HuH-7.5 (cell line): ENCODE data around the gene KMT2D.

ENCODE experiments used
- DNase-seq: peaks from one replicate; pipeline ENCODE4 v3.0.0; 2011; ENCODE audit warnings: low spot score

Gene KMT2D

GRCh38 chr12:49051777-49052438 lies 8.7 kb downstream of the KMT2D start:
- no peak for DNase-seq

GRCh38 chr12:49051373-49051764 lies 9.2 kb downstream of the KMT2D start:
- DNase-seq = no peak

GRCh38 chr12:49050507-49051372 lies 9.9 kb downstream of the KMT2D start:
- no peak for DNase-seq

- no peak for DNase-seq
Measured at GRCh38 chr12:49049566-49050224, 10.9 kb downstream of the KMT2D start.

- no peak for DNase-seq
Measured at GRCh38 chr12:49048953-49049352, 11.6 kb downstream of the KMT2D start.

GRCh38 chr12:49046129-49046895 lies 14.3 kb downstream of the KMT2D start:
- no peak for DNase-seq

- DNase-seq = no peak
Measured at GRCh38 chr12:49044660-49045059, 15.9 kb downstream of the KMT2D start.

- peak; percentile 91 for DNase-seq
Measured at GRCh38 chr12:49043856-49044258, 16.7 kb downstream of the KMT2D start.

GRCh38 chr12:49043241-49043640 lies 17.4 kb downstream of the KMT2D start:
- DNase-seq = no peak

GRCh38 chr12:49041881-49042484 lies 18.6 kb downstream of the KMT2D start:
- DNase-seq = no peak

- no peak for DNase-seq
Measured at GRCh38 chr12:49041036-49041880, 19.3 kb downstream of the KMT2D start.

- DNase-seq = no peak
Measured at GRCh38 chr12:49040364-49040855, 20.2 kb downstream of the KMT2D start.

- DNase-seq = no peak
Measured at GRCh38 chr12:49039421-49040363, 20.9 kb downstream of the KMT2D start.

- no peak for DNase-seq
Measured at GRCh38 chr12:49038291-49038955, 22.2 kb downstream of the KMT2D start.

GRCh38 chr12:49037947-49038237 lies 22.7 kb downstream of the KMT2D start:
- DNase-seq = no peak

GRCh38 chr12:49037111-49037946 lies 23.3 kb downstream of the KMT2D start:
- no peak for DNase-seq

- DNase-seq = no peak
Measured at GRCh38 chr12:49036029-49036428, 24.6 kb downstream of the KMT2D start.

- no peak for DNase-seq
Measured at GRCh38 chr12:49034286-49034622, 26.3 kb downstream of the KMT2D start.
